Glomerular endothelial cell (primary cell): ENCODE measurements around the gene VSNL1. TPM values are rescaled to one million over a fixed set of nuclear protein-coding genes. Genes with fewer than 3 reads are reported as not detected.

ENCODE experiments used
- DNase-seq: peaks from one replicate; pipeline ENCODE4 v3.0.0-alpha.2; 2011; ENCODE audit warnings: low read depth, low spot score; ENCODE audit errors: extremely low read depth
- total RNA-seq: library from RNA; depleted of rRNA; stranded (reverse); fragments of >200 nt; gene quantifications from 2 replicates; pipeline ENCODE4 v1.2.3, GENCODE V29; 2015

Gene VSNL1
- total RNA-seq, 1 donor from 2014 or later = not detected

GRCh38 chr2:17683981-17684380, 143.5 kb downstream of the VSNL1 start:
- DNase-seq = no peak

- no peak for DNase-seq
Measured at GRCh38 chr2:17688600-17688999, 148.1 kb downstream of the VSNL1 start.

GRCh38 chr2:17689010-17689409, 148.5 kb downstream of the VSNL1 start:
- DNase-seq = no peak

- DNase-seq = no peak
Measured at GRCh38 chr2:17690776-17691175, 150.3 kb downstream of the VSNL1 start.

Other genes with a start within 250 kb of the VSNL1 start
- not detected in 2 replicates for gene RAD51AP2, start 22.3 kb upstream of the VSNL1 start, total RNA-seq
- 17.7 and 26.0 TPM in 2 replicates for gene SMC6, start 213.1 kb downstream of the VSNL1 start, total RNA-seq
- 2.9 and 16.4 TPM in 2 replicates for gene GEN1, start 213.4 kb downstream of the VSNL1 start, total RNA-seq